ENCODE results near the gene CYCS. TPM values are rescaled to one million over a fixed set of nuclear protein-coding genes. Genes with fewer than 3 reads are reported as not detected.

The CYCS gene
- total and polyA plus RNA-seq, 2 of the 8 experiments (the other 6 are each of a cell fraction or from before 2014, with no cell fraction given): 48.6 to 229 TPM

GRCh38 chr7:25095516-25096345 lies 29.3 kb downstream of the CYCS start (continued):
- TF ChIP-seq CHD7 (IDR thresholded peaks at IDR 0.05; ENCODE audit: insufficient replicate concordance, low read length) (no peak), TBP (IDR thresholded peaks at IDR 0.05; ENCODE audit: low read depth, low read length) (no peak), MAX (IDR thresholded peaks at IDR 0.05) (no peak), SIN3A (conservative IDR thresholded peaks at IDR 0.05 in 1 of 2, IDR thresholded peaks at IDR 0.05 in 1 of 2; ENCODE audit: low read depth in 1 of 2, low read length in 2 of 2) (no peak), RXRA (IDR thresholded peaks at IDR 0.05; ENCODE audit: insufficient read depth, low read depth, low read length) (no peak), SP4 (IDR thresholded peaks at IDR 0.05; ENCODE audit: low read length) (no peak), E2F6 (IDR thresholded peaks at IDR 0.05) (no peak), BRCA1 (IDR thresholded peaks at IDR 0.05; ENCODE audit: low read depth, low read length) (no peak)
